ENCODE measurements around the gene CLCN4.

CLCN4 gene

GRCh38 chrX:10176121-10177003 is 19.6 kb downstream of the CLCN4 start:
- Histone ChIP-seq H3K27ac (ENCODE audit: extremely low read depth, low read depth, low read length) (no peak overlapping the region), H3K9me3 (ENCODE audit: control insufficient read depth, insufficient read depth, low read depth, low read length) (no peaks in the 10 kb centered on the region), H3K4me3 (ENCODE audit: low read depth, low read length) (no peak overlapping the region), H3K36me3 (ENCODE audit: control insufficient read depth in 2 of 2, insufficient read depth in 1 of 2, low read length in 2 of 2) (no peaks in the 10 kb centered on the region), H3K4me1 (ENCODE audit: control insufficient read depth, insufficient read depth, low read length) (no peaks in the 10 kb centered on the region)
- TF ChIP-seq ZNF214 (tag by site-specific recombination; IDR thresholded peaks at IDR 0.05; ENCODE audit: borderline replicate concordance) (no peak), ZNF776 (tag by site-specific recombination; IDR thresholded peaks at IDR 0.05; ENCODE audit: borderline replicate concordance) (no peak), ZNF488 (tag by site-specific recombination; IDR thresholded peaks at IDR 0.05) (no peak), ZSCAN4 (tag by site-specific recombination; IDR thresholded peaks at IDR 0.05) (no peak), KLF7 (tag by site-specific recombination; IDR thresholded peaks at IDR 0.05; ENCODE audit: borderline replicate concordance) (no peak), ZNF791 (tag by site-specific recombination; IDR thresholded peaks at IDR 0.05) (no peak), ZNF398 (tag by site-specific recombination; IDR thresholded peaks at IDR 0.05) (no peak), ZSCAN18 (tag by site-specific recombination; IDR thresholded peaks at IDR 0.05) (no peak), ZNF350 (tag by site-specific recombination; IDR thresholded peaks at IDR 0.05) (no peak), ZBTB20 (tag by site-specific recombination; IDR thresholded peaks at IDR 0.05) (no peak), ZNF175 (tag by site-specific recombination; IDR thresholded peaks at IDR 0.05) (no peak), ZNF302 (tag by site-specific recombination; IDR thresholded peaks at IDR 0.05; ENCODE audit: low read depth) (no peak), ZNF792 (tag by site-specific recombination; IDR thresholded peaks at IDR 0.05) (no peak), ZNF629 (tag by site-specific recombination; IDR thresholded peaks at IDR 0.05) (no peak), EGR2 (tag by site-specific recombination; IDR thresholded peaks at IDR 0.05; ENCODE audit: low read depth) (no peak), ZNF433 (tag by site-specific recombination; IDR thresholded peaks at IDR 0.05; ENCODE audit: low read depth) (no peak), GLI4 (tag by site-specific recombination; IDR thresholded peaks at IDR 0.05) (no peak), ZBTB11 (tag by site-specific recombination; conservative IDR thresholded peaks at IDR 0.05; ENCODE audit: low read depth) (no peak), KLF17 (tag by site-specific recombination; IDR thresholded peaks at IDR 0.05) (no peak), YY2 (tag by site-specific recombination; IDR thresholded peaks at IDR 0.05) (no peak)
- ChIA-PET CTCF (interaction anchor here (0.5 to 5.7 kb wide), 3 partner anchors 13 to 224 kb away, joined by 3 to 33 read pairs (median 3); no protein-coding TSS in a partner anchor), POLR2A (no interaction called here)

All from HEK293 (cell line).